Mesenteric fat pad (tissue), 1 donor: ENCODE measurements around the gene DHX16. TPM values are rescaled to one million over a fixed set of nuclear protein-coding genes. Genes with fewer than 3 reads are reported as not detected.

Experiments used
- DNase-seq: peaks from one replicate; pipeline ENCODE4 v3.0.0-alpha.2; 2020; ENCODE audit warnings: low spot score
- total RNA-seq: library from RNA; stranded (reverse); fragmentation: NEBNext Ultra II Directional; extraction: Animal tissue kit (Norgen Biotek cat#: 25700); gene quantifications from one replicate; pipeline ENCODE4 v1.2.1, GENCODE V29; 2021
- donor health status: DM: yes; HTN: yes; CAD: no.

DHX16 gene
- total RNA-seq, 1 donor from 2014 or later: 27.2 TPM

DNA sequence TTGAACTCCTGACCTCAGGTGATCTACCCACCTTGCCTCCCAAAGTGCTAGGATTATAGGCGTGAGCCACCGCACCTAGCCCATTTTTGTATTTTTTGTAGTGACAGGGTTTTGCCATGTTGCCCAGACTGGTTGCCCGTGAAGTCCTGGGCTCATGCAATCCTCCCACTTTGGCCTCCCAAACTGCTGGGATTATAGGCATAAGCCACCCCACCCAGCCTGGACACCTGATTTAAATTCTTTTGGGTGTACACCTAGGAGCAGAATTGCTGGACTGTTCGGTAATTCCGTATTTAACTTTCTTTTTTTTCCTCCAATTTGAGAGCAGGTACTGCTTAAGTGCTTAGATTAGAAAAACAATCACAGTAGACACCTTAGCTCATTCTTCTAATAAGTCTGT lies 23.6 kb upstream of the DHX16 start:
- no peak for DNase-seq

DNA sequence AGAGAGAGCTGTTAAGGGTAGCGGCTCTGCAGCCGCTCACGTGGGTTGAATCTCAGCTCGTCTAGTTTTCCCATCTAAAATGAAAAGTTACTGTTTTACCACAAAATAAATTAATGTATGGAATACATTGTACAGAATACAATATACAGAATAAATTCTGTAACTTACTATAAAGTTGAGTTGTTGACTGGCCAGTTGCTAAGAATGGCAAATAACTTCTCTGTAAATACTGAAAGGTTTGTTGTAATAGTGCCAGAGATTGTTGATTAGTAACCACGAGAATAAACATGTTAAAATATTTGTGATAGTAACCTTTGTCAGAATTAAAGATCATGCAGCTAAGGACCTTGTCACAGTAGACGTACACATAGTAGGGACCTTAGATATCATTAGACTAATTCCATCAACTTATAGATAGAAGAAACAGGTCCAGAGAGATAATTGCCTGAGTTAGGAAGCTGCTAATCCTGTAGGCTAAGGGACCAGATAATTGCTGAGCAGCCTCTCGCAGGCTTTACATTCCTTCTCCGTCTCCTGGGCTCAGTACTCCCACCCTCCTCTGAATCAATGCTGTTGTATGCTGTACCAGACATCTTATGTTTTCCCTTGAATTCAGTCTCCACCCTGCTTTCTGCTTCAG lies 18.5 kb upstream of the DHX16 start:
- DNase-seq: no peak

DNA sequence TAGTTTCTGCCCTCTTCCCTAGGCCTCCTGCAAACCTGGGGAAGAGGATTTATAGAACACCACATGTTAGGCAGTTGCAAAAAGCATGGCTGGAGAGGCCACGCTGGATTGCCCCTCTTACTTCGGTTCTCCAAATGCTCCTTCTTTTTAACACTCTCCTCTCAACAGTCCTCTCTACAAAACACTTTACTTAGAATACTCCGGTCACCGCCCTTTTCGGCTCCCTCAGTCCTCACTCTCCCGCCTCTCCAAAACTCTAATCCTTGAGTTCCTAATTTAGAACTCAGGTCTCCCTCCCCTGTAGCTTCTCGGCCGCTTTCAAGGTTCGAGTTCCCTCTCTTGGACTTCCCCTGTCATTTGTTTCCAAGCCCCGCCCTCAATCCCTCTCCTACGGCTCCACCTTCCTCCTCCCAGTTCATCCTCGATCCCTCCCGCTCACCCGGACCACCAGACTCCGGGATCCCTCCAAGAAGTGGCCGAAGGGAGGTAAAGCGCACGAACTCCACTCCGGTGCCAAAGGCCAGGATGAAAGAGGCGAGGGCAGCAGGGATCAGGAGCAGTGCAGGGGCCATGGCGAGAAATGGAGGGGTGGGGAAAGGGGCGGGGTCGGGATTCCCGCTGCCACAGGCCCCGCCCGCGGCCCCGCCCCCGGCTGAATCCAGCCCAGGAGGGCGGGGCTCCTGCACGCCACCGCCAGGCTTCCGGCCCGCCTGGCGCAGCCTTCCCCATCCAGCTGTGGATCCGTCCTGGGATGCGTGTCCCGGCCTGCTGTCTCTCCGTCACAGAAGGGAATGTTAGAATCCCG lies 17.8 kb upstream of the DHX16 start, which contains the start of gene NRM:
NRM (minus strand) TSS at position 582 of the 805 bp plus-strand sequence; CDS start at position 572, 10 bp downstream.
- peak; percentile 92 for DNase-seq

DNA sequence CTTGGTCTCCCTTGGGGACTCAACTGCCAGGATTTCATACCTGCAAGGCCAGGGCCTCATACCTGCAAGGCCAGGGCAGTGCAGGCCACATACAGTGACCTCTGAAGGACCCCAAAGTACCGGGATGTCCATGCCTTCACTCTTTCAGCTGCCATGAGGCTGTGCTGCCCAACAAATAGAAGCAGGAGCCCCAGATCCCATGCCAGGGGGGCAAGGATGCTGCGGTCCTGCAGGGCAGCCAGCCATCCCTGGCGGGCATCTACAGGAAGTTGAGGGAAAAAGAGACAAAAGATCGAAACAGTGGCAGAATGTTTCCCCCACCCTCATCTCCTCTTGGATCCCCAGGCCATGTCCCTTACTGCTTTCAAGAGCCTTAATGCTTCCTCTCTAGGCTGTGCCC lies 17.2 kb upstream of the DHX16 start:
- no peak for DNase-seq

DNA sequence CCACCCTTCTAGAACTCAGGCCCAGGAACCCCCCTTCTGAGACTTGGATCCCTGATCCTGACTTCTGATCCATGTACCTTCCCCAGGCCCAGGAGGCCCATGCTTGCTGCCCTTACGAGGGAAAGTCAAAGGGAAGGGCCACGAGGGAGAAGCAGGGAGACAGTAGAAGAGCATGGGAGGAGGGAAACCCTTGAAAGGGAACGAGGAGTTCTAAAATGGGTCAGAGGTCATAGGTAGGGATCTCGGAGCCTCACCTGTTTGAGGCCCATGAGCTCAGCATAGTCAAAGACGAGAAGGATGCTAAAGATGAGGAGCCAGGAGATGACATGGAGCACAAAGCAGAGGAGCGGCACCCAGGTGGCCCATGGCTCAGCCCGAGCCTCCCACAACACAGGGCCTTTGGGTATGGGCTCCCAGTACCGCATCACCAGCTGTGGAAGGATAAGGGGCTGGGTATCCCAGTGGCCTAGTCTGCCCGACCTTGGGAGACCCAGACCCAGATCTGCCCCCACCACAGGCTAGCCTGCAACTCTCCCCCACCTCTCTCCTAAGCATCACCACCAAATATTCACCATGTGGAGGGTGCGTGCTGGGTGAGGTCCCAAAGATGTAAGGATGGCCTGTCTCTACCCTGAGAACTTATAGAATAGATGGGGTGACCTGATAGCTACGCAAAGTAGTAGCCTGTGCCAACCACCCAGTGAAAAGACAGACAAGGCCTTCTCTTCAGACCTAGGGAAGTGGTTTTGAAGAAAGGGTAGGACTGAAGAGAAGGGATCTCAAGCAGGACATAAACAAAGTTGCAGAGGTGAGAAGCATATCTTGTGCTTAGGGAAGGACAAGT lies 16.4 kb upstream of the DHX16 start:
- no peak for DNase-seq

DNA sequence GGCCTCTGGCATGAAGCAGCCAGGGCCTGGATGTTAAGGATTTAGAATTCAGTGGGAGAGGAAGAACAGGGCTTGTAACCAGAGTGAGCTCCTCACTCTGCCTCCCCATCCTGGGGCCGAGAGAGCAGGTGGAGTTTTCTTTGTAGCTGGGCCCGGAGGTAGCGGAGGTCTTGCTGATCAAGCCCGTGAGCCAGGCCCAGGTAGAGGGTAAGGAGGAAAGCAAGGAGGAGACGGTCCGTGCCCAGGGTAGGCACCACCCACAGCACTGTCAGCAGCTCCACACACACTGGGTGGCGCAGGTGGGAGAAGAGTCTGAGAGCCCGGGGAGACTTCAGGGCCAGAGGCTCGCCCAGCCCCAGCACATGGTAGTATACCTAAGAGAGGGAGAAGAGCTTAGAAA lies 15.8 kb upstream of the DHX16 start:
- DNase-seq: no peak

DNA sequence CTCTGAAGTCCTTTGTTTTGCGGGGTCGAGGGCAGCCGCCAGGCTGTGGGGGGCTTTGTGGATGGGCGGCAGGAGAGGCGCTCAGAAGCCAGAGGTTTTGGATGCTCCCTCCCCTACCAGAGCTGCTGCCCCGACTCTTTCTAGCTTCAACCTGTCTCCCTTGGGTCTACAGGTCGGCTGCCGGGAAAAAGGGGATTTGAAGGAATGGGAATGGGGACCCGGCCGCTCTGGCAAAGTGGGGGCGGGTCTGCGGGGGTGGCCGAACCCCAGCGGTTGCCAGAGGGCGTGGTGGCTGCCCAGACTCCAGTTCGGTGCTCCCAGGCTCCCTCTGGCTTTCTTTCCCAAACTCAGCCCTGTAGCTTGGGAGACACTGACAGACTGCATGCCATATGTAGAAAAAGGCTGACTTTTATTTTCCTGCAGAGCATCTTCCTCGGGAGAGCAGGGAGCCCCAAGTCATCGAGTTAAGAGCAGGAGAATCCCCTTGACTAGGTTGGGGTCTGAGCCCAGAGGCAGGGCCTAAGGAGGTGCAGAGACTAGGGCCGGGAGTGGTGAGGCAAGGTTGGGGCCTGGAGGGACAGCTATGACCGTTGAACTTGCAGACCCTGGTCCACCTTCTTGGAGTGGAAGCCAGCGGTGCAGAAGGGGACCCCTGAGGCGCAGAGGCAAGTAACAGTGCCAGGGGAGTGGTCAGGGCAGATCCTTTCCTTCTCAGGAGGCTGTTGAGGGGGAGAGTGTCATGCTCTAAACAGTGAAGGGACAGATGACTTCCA lies 15.0 kb upstream of the DHX16 start:
- no peak for DNase-seq

DNA sequence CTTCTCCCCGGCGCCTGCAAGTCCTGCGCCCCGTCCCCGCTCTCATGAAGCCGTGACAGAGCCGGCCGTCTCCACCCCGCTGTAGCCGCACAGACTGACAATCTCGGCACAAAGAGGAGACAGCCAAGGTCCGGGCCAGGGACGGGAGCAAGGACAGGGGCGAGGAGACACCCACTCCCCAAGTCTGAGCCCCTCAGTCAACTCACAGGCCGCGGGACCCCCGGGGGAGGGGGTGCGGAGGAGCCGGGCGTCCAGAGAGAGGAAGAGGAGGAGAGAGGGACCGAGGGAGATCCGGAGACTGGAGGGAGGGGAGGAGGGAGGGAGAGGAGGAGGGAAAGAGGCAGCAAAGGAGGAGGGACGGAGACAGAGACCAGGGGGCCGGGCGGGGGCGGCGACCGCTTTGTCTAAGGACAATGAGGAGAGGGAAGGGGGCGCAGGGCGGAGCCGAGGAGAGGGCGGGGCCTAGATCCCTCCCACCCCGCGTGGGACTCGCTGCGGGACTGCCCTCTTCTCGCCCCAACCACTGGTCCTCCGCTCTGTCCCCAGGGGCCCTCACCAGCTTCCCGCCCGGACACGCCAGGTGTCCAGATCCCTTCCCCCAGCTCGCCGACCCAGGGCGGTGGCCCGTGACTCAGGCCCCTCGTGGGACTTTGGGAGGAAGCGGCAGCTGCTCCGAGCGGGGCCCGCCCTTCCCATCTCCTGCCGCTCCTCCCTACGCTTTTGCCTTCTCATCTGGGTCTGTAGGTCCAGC lies 14.3 kb upstream of the DHX16 start:
- peak; percentile 99 for DNase-seq

DNA sequence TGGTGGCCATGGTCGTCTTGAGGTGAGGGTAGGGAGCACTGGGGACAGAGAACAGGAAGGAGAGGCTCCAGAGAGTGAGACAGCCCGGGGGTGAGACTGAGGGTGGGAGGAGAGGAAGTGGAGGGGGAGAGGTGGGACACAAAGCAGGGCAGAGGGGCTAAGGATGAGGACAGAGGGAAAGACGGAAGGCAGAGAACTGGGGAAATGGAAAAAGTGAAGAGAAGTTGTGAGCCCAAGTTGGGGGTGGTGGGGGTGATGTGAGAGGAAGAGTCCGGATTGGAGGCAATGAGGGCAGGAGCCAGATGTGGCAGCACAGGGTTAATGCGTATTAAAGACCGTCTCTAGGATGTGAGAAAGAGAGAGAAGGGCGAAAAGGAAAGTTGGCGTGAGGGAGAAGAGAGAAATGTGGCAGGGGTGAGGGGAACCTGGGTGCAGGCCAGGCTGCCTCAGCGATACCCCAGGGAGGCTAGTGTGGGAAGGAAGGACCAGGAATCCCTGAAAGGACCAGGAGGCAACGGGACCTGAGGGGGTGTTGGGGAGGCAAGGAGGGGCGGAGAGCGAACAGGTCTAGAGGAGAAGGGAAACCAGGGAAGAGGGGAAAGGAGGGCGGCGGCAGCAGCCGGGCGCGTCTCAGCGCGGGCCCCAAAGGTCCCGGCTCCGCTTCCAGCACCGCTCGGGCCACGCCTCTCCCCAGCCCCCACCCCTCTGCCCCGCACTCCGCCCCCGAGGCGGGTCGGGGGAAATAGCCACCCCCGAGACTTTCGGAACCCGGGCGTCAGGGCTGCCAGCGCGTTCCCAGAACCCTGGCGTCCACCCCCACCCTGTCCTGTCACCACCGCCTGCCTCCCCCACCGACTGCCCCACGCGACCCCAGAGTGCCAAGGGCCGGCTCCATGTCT lies 13.5 kb upstream of the DHX16 start, which contains the start of gene PPP1R18:
PPP1R18 (minus strand) TSS at position 637 of the 899 bp plus-strand sequence; CDS start at position 10, 627 bp downstream.
- DNase-seq: peak; percentile 98

DNA sequence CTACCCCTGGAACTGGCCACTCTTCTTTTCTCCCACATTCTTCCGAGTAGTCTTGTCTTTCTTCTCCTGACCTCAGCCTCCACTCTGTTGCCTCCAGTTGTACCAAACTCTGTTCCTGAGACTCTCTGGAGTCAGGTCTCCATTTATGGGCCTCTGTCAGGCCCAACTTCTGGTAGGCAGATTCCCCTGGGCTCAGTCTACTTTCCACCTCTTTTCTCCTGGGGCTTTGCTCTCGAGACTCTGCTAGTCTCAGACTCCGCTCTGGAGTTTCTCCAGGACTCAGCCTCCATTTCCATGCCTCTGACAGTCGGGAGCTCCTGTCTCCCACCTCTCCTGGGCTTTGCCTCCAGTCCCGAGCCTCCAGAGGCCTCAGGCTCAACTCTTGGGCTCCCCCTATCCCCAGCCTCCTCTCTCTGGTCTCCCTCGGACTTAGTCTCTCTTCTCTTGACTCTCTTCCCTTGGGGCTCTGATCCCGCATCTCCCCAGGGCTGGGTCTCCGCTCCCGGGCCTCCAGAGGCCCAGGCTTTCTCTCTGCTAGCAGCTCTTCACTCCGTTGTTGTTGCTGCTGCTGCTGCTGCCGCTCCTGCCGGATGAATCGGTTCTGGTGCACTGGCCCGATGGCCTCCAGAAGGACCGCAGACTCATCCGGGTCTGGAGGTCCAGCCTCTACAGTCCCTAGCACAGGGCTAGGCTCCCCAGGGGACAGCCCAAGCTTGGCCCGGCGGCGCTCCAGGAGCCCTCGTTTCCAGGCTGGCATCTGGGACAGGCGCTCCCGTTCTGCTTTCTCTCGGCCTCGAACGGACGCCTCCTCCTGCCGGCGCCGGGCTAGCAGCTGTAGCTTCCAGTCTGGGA lies 12.6 kb upstream of the DHX16 start:
- DNase-seq: no peak

DNA sequence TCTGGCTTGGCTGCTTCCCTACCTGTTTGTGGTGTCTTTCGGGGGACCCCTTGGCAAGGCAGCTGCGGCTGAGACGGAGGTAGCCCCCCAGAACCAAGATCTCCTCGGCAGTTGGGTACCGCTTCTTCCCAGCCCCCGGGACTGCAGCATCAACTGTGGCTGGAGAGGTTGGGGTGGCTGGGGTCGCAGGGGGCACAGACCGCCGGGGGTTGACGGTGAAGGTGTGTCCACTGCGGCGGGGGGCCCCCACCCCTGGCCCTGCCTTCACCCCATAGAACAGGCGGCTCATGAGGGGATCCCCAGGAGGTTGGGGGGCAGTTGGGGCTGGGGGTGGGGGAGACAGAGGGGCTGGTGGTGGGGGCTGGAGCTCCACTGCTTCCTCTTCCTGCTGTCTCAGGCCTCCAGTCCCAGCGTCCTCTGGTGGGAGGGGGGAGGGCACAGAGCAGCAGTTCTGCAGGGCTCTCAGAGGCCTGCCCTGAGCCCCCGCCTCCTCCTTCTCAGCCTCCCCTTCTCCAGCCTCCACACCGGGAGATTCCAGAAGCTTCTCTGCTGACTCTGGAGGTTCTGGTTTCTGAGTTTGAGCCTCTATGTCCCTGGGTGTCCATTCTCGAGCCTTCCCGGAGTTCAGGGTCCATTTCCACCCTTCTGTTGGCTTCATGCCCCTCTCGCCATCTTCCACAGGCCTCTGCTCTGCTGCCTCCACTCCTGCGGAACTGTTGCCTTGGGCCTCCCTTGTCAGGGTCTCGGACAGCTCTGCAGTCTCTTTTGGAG lies 11.8 kb upstream of the DHX16 start:
- no peak for DNase-seq

DNA sequence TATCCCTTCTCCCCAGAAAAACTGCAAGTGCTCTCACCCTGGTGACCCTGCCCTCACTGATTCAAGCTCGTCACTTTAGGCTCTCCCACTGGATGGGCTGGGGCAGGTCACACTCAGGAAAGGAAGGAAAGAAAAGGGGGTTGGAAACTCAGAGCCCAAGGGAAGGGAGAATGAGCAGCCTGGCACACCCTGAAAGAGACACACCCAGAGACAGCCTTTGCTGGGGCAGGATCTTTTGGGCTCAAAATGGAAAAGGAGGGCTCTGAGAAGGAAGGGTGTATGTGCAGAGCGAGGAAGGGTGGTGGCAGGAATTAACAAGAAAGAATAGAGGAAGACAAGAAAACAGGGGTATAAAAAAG lies 11.2 kb upstream of the DHX16 start:
- no peak for DNase-seq

DNA sequence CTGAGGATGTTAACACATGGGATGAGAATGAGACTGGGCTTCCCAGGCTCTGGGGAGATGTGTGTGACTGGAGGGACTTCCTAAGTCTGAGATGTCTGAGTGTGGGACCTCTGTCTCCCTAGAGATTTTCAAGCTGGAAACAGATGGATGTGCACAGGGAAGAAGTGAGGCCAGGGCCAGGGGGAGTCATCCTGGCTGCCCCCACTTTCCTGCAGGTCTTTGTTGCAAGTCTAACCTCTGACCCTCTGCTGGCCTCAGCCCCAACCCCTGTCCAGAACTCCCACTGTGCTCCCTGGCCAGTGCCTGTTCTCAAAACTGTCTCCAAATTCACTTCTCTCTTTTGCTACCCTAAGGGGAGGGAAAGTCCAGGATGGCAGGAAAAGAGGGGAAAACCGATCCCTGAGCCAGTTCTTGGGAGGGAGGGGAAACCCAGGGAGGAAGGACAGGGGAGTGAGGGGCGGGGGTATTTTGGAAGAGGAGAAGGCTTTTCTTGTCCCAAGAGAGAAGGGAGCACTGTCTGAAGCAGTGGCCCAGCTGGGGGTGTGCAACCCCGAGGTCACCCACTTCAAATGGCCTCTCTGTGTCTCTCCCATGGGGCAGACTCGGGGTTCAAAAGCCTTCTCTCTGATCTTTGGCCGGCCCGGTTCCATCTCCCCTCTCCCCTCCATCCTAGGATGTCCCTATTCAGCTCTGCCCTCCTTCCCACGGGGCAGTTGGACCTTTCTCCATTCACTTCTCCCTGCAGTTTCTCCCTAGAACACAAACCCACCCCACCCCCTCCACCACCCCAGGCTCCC lies 10.6 kb upstream of the DHX16 start:
- DNase-seq: no peak

DNA sequence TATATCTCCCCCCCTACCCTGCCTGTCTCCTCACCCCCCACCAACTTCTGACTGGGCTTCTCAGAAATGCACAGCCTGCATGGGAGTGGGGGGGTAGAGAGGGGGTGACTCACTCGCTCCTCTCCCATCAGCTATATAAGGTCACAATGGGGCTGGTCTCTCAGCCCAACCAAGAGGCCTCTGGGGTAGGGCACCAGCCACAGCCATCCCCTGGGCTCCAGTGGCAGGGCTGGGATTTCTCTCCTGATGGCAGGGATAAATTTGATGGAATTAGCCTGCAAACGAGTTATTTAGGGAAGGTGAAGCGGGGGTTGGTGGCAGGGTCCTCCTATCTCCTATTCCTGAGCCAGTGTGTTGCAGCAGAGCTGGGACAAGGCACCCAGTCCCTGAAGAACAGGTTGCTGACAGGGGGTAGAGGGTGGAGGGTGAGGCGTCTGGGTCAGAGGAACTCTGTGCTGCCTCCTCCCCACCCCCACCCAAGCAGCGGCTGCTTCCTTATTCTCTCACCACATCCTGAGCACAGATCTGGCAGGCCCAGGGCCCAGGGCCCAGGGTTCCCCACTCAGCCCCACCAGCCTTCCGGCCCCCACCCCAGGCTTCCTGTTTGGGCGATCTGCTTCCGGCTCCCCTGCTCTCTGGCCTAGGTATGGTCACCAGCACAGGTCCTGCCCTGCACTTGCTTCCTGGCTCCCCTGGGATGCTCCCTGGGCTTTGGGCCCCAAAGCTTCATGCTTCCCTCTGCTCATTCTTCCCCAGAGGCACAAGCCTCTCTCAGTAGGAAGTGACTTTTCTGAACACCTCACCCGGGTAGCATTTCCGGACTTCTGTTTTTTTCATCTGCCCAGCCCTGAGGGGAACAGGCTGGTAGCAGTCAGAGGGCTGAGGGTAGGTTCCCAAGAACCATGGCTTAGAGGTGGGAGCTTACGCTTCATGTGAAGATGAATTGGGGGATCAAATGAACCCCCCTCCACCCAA lies 9.6 kb upstream of the DHX16 start:
- peak; percentile 94 for DNase-seq

DNA sequence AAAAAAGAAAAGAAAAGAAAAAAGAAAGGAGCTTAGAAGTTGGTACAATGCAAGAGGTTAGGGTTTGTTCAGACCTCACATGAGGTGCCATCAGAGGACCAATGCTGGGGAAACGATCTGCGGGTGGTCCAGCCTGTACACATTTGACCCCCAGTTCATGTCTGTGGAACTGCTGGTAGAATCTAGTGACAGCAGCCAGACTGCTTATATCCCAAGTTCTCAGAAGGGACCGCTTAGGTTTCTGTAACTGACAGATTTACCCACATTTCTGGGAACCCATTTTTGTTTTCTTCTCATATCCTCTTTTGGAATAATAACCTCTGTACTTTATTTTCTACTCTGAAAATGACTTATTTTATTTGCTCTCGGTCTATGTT lies 8.9 kb upstream of the DHX16 start:
- no peak for DNase-seq
